ENCODE results near the gene DUSP23. TPM values are rescaled to one million over a fixed set of nuclear protein-coding genes. Genes with fewer than 3 reads are reported as not detected.

The DUSP23 gene
- total RNA-seq, 1 experiment from 2014 or later: 31.0 TPM

DNA sequence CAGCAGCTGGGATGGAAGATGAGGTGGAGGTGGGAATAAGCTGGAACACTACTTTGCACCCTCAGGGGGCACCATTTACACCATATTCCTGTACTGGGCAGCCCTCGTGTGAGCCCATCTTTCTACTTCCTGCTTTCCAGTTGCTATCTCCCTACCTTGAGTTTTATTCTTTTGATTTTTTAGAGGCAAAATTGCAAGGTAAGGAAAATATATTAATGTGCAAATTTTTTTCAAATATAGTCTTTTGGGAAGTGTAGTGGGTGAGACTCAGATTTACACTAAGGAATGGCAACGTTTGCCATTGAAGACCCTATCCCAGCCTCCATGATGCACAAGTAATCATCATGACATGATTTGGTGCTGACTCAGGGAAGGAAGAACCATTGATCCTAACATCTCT, 31.1 kb upstream of the DUSP23 start:
- POLR2A ChIA-PET (ENCODE audit: low non-redundant PET): no interaction called here
- intact Hi-C loops (cut with micrococcal nuclease; ENCODE audit: unreplicated experiment): no loop called here

DNA sequence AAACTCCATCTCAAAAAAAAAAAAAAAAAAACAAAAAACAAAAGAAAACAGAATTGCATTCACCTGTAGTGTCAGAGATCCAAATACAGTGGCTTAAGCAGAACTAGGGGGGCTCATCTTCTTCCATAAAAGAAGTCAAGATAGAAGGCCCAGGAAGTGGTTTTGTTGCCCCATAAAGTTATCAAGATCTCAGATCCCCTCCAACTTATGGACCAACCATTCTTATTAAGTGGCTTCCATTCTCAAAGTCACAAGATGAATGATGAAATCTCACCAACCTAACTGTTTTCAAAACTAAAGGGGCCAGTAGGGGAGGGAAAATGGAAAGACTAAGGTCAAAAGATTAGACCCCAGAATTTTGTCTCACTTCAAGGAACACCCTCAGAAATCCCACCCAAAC, 30.1 kb upstream of the DUSP23 start:
- no peaks in the 10 kb centered on the region for H3K4me1 ChIP-seq (ENCODE audit: insufficient read depth, low read length, poor library complexity, severe bottlenecking)
- ChIA-PET CTCF (no interaction called here), POLR2A (ENCODE audit: low non-redundant PET) (no interaction called here)
- no peak overlapping the region for H3K4me3 ChIP-seq (ENCODE audit: low read depth, low read length, poor library complexity, severe bottlenecking)
- H3K27me3 ChIP-seq (replicated peaks; ENCODE audit: insufficient read depth, low read depth, low read length, poor library complexity): peaks cover 18% of the 10 kb centered on the region
- no peaks in the 10 kb centered on the region for H3K9me3 ChIP-seq (ENCODE audit: low read depth, low read length, poor library complexity, severe bottlenecking)
- intact Hi-C loops (cut with micrococcal nuclease; ENCODE audit: unreplicated experiment): no loop called here
- DNase-seq (ENCODE audit: low spot score): no peak
- H3K27ac ChIP-seq (ENCODE audit: low read depth, low read length, poor library complexity, severe bottlenecking): no peak overlapping the region
- no peaks in the 10 kb centered on the region for H3K36me3 ChIP-seq (ENCODE audit: insufficient read depth, low read length, poor library complexity, severe bottlenecking)
- no TSS peak for BruUV-seq (replicated peaks)
- TF ChIP-seq, protein P1, sequence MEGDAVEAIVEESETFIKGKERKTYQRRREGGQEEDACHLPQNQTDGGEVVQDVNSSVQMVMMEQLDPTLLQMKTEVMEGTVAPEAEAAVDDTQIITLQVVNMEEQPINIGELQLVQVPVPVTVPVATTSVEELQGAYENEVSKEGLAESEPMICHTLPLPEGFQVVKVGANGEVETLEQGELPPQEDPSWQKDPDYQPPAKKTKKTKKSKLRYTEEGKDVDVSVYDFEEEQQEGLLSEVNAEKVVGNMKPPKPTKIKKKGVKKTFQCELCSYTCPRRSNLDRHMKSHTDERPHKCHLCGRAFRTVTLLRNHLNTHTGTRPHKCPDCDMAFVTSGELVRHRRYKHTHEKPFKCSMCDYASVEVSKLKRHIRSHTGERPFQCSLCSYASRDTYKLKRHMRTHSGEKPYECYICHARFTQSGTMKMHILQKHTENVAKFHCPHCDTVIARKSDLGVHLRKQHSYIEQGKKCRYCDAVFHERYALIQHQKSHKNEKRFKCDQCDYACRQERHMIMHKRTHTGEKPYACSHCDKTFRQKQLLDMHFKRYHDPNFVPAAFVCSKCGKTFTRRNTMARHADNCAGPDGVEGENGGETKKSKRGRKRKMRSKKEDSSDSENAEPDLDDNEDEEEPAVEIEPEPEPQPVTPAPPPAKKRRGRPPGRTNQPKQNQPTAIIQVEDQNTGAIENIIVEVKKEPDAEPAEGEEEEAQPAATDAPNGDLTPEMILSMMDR (conservative IDR thresholded peaks at IDR 0.05; ENCODE audit: low read depth, low read length): no peak
- TF ChIP-seq EZH2 (IDR thresholded peaks at IDR 0.05; ENCODE audit: borderline replicate concordance, low read depth, low read length, poor library complexity, severe bottlenecking): no peak

More for the DNA sequence above, 31.1 kb upstream of the DUSP23 start:
- no peak for TF ChIP-seq EZH2 (IDR thresholded peaks at IDR 0.05; ENCODE audit: borderline replicate concordance, low read depth, low read length, poor library complexity, severe bottlenecking)
- TF ChIP-seq, protein P1 (conservative IDR thresholded peaks at IDR 0.05; ENCODE audit: low read depth, low read length): no peak
- no peak overlapping the region for H3K27ac ChIP-seq (ENCODE audit: low read depth, low read length, poor library complexity, severe bottlenecking)
- H3K4me3 ChIP-seq (ENCODE audit: low read depth, low read length, poor library complexity, severe bottlenecking): no peak overlapping the region
- DNase-seq (ENCODE audit: low spot score): no peak
- H3K9me3 ChIP-seq (ENCODE audit: low read depth, low read length, poor library complexity, severe bottlenecking): no peaks in the 10 kb centered on the region
- CTCF ChIA-PET: no interaction called here
- BruUV-seq (replicated peaks): no TSS peak
- H3K4me1 ChIP-seq (ENCODE audit: insufficient read depth, low read length, poor library complexity, severe bottlenecking): no peaks in the 10 kb centered on the region
- no peaks in the 10 kb centered on the region for H3K36me3 ChIP-seq (ENCODE audit: insufficient read depth, low read length, poor library complexity, severe bottlenecking)
- H3K27me3 ChIP-seq (replicated peaks; ENCODE audit: insufficient read depth, low read depth, low read length, poor library complexity): peaks cover 18% of the 10 kb centered on the region

DNA sequence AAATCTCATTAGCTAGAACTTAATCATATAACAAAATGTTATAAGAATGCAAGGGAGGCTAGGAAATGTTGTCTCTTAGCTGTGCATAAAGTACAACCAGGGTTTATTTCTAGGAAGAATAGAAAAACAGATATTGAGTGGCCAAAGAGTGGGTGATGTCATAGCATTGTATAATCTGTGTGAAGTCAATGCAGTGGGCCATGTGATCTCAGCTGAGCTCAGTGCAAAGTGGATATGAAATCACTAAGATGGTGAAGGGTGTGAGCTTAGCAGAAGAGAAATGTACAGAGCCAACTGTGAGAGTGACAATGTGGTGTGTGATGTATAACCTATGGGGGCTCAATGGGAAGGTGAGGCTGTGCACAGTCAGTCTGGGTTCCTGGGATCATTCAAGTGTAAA, 29.7 kb upstream of the DUSP23 start:
- no TSS peak for BruUV-seq (replicated peaks)
- Histone ChIP-seq H3K4me3 (ENCODE audit: low read depth, low read length, poor library complexity, severe bottlenecking) (no peak overlapping the region), H3K36me3 (ENCODE audit: insufficient read depth, low read length, poor library complexity, severe bottlenecking) (no peaks in the 10 kb centered on the region), H3K9me3 (ENCODE audit: low read depth, low read length, poor library complexity, severe bottlenecking) (no peaks in the 10 kb centered on the region), H3K4me1 (ENCODE audit: insufficient read depth, low read length, poor library complexity, severe bottlenecking) (no peaks in the 10 kb centered on the region), H3K27ac (ENCODE audit: low read depth, low read length, poor library complexity, severe bottlenecking) (no peak overlapping the region), H3K27me3 (replicated peaks; ENCODE audit: insufficient read depth, low read depth, low read length, poor library complexity) (peaks cover 18% of the 10 kb centered on the region)
- intact Hi-C loops (cut with micrococcal nuclease; ENCODE audit: unreplicated experiment): no loop called here
- CTCF ChIA-PET: no interaction called here
- TF ChIP-seq EZH2 (IDR thresholded peaks at IDR 0.05; ENCODE audit: borderline replicate concordance, low read depth, low read length, poor library complexity, severe bottlenecking): no peak
- TF ChIP-seq, protein P1 (conservative IDR thresholded peaks at IDR 0.05; ENCODE audit: low read depth, low read length): no peak
- no peak for DNase-seq (ENCODE audit: low spot score)
- POLR2A ChIA-PET (ENCODE audit: low non-redundant PET): no interaction called here
